Erythroblast (primary cell): Measurements from ENCODE around the gene ACOX2.

ENCODE experiments used
- GATA1 ChIP-seq: IDR thresholded peaks from 2 replicates; pipeline ENCODE4 v1.6.1; 2011; ENCODE audit warnings: low read depth, mild to moderate bottlenecking, control low read depth, low read length, moderate library complexity
- POLR2A ChIP-seq: IDR thresholded peaks from 2 replicates; pipeline ENCODE4 v1.6.1; 2011; ENCODE audit warnings: mild to moderate bottlenecking, low read length

DNA sequence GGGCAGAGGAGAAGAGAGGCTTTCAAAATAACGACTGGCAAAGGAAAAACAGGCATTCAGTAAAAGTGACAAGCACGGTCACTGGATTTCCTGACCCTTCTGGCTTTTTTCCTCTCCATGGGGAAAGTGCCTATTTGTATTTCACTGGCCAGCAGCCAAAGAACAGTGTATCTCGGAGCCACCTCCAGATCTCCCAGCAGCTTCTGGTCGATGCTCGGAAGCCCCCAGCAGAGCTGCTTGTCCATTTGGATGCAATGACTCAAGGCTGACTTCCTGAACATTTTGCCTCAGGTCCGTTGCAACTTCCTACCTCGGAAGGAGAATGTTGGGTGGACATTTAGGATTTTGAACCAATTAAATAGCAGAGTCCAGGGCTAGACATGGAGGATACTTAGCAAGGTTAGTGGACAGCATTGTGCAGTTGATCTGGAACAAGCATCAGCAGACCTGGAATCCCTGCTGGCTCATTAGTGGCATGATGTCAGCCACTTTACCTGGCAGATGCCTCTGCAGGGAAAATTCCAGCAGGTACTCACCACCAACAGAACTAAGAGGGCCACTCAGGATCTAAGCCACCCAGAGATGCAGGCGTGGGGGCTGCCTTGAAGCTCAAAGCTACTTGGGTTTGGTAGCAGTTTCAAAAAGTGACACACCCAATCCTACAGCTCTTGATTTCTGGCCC is 39.1 kb upstream of the ACOX2 start:
- TF ChIP-seq POLR2A = no peak
- TF ChIP-seq GATA1 = no peak
